Measurements from ENCODE around the gene PTGIS.

The PTGIS gene

GRCh38 chr20:49496043-49496442, 71.9 kb downstream of the PTGIS start:
- DNase-seq (ENCODE audit: low spot score) = no peak
- TF ChIP-seq CTCF (IDR thresholded peaks at IDR 0.05; ENCODE audit: extremely low read depth, missing control alignments) = no peak

GRCh38 chr20:49490689-49491088, 77.2 kb downstream of the PTGIS start:
- no peak for DNase-seq (ENCODE audit: low spot score)
- no peak for TF ChIP-seq CTCF (IDR thresholded peaks at IDR 0.05; ENCODE audit: extremely low read depth, missing control alignments)

- no peak for TF ChIP-seq CTCF (IDR thresholded peaks at IDR 0.05; ENCODE audit: extremely low read depth, missing control alignments)
- no peak for DNase-seq (ENCODE audit: low spot score)
Measured at GRCh38 chr20:49489688-49490087, 78.2 kb downstream of the PTGIS start.

- TF ChIP-seq CTCF (IDR thresholded peaks at IDR 0.05; ENCODE audit: extremely low read depth, missing control alignments) = no peak
- no peak for DNase-seq (ENCODE audit: low spot score)
Measured at GRCh38 chr20:49486064-49486463, 81.9 kb downstream of the PTGIS start.

GRCh38 chr20:49485563-49485962, 82.4 kb downstream of the PTGIS start:
- DNase-seq (ENCODE audit: low spot score) = no peak
- no peak for TF ChIP-seq CTCF (IDR thresholded peaks at IDR 0.05; ENCODE audit: extremely low read depth, missing control alignments)

GRCh38 chr20:49484180-49485140, 83.5 kb downstream of the PTGIS start:
- DNase-seq (ENCODE audit: low spot score) = peak; percentile 84
- TF ChIP-seq CTCF (IDR thresholded peaks at IDR 0.05; ENCODE audit: extremely low read depth, missing control alignments) = peak; percentile 60

GRCh38 chr20:49483696-49484123, 84.2 kb downstream of the PTGIS start:
- DNase-seq (ENCODE audit: low spot score) = peak; percentile 39
- no peak for TF ChIP-seq CTCF (IDR thresholded peaks at IDR 0.05; ENCODE audit: extremely low read depth, missing control alignments)

Measured in GM20000 (cell line).